ENCODE measurements around the gene SMAD5. TPM values are rescaled to one million over a fixed set of nuclear protein-coding genes. Genes with fewer than 3 reads are reported as not detected.

SMAD5 gene
- total and polyA plus RNA-seq, 2 donors (not counting 1 experiment from before 2014, with no cell fraction given), result 9.4 to 38.6 TPM

GRCh38 chr5:136147632-136148031 lies 15.0 kb downstream of the SMAD5 start:
- H3K79me2 ChIP-seq (ENCODE audit: control insufficient read depth, insufficient read depth, low read length), result peaks cover 41% of the 10 kb centered on the region
- POLR2A ChIA-PET, result no interaction called here
- intact Hi-C loops (cut with micrococcal nuclease), result no loop called here
- no peak for TF ChIP-seq EZH2 (IDR thresholded peaks at IDR 0.05; ENCODE audit: borderline replicate concordance, insufficient read depth, low read depth, low read length, poor library complexity, severe bottlenecking)
- no peak for TF ChIP-seq CTCF (IDR thresholded peaks at IDR 0.05)
- H2AFZ ChIP-seq (ENCODE audit: insufficient read depth, low read depth, low read length, poor library complexity, severe bottlenecking), result no peak overlapping the region
- H3K27me3 ChIP-seq (replicated peaks in 1 of 4; ENCODE audit: control extremely low read depth in 1 of 4, control insufficient read depth in 3 of 4, insufficient read depth in 4 of 4, low read length in 3 of 4), result no peaks in the 10 kb centered on the region
- no peak overlapping the region for H3K4me3 ChIP-seq (ENCODE audit: control extremely low read depth in 1 of 5, extremely low read depth in 1 of 5, insufficient read depth in 1 of 5, low read depth in 2 of 5, low read length in 4 of 5)
- ATAC-seq (ENCODE audit: low read depth) (no peak), DNase-seq (no peak)
- H4K20me1 ChIP-seq (ENCODE audit: control insufficient read depth, insufficient read depth, low read length, poor library complexity, severe bottlenecking), result peaks cover 42% of the 10 kb centered on the region
- H3K36me3 ChIP-seq (replicated peaks in 1 of 2; ENCODE audit: control extremely low read depth in 1 of 2, control insufficient read depth in 1 of 2, extremely low read depth in 1 of 2, insufficient read depth in 2 of 2, low read length in 1 of 2), result peaks cover 0 to 3% of the 10 kb centered on the region in 2 experiments
- no peak overlapping the region for H3K9ac ChIP-seq (ENCODE audit: low read length)
- no peaks in the 10 kb centered on the region for H3K9me3 Mint-ChIP-seq (ENCODE audit: insufficient read depth)
- H3K27ac Mint-ChIP-seq, result no peak overlapping the region
- H3K4me3 Mint-ChIP-seq, result no peak overlapping the region
- CTCF ChIA-PET, result interaction anchor here (1.8 kb wide), 1 partner anchor 15 kb away, joined by 5 read pairs; the partner anchor contains the start of gene SMAD5
- peaks cover 13% of the 10 kb centered on the region for H3K4me1 Mint-ChIP-seq
- no peak overlapping the region for H3K27ac ChIP-seq (ENCODE audit: low read length in 2 of 2)
- H3K4me2 ChIP-seq (replicated peaks; ENCODE audit: low read depth, low read length, poor library complexity, severe bottlenecking), result no peak overlapping the region
- H3K27me3 Mint-ChIP-seq, result no peaks in the 10 kb centered on the region
- no peaks in the 10 kb centered on the region for H3K4me1 ChIP-seq (ENCODE audit: control insufficient read depth in 2 of 2, insufficient read depth in 2 of 2, low read length in 2 of 2)
- no peaks in the 10 kb centered on the region for H3K9me3 ChIP-seq (ENCODE audit: control extremely low read depth in 1 of 3, control insufficient read depth in 2 of 3, insufficient read depth in 1 of 3, low read length in 2 of 3)

GRCh38 chr5:136149891-136150290 lies 17.2 kb downstream of the SMAD5 start:
- Mint-ChIP-seq H3K9me3 (ENCODE audit: insufficient read depth) (no peaks in the 10 kb centered on the region), H3K27ac (no peak overlapping the region), H3K27me3 (no peaks in the 10 kb centered on the region), H3K4me1 (peaks cover 13% of the 10 kb centered on the region), H3K4me3 (no peak overlapping the region)
- Histone ChIP-seq H3K27me3 (replicated peaks in 1 of 4; ENCODE audit: control extremely low read depth in 1 of 4, control insufficient read depth in 3 of 4, insufficient read depth in 4 of 4, low read length in 3 of 4) (no peaks in the 10 kb centered on the region), H3K79me2 (ENCODE audit: control insufficient read depth, insufficient read depth, low read length) (peaks cover 22% of the 10 kb centered on the region), H3K4me2 (replicated peaks; ENCODE audit: low read depth, low read length, poor library complexity, severe bottlenecking) (no peak overlapping the region), H2AFZ (ENCODE audit: insufficient read depth, low read depth, low read length, poor library complexity, severe bottlenecking) (no peak overlapping the region), H3K36me3 (replicated peaks in 1 of 2; ENCODE audit: control extremely low read depth in 1 of 2, control insufficient read depth in 1 of 2, extremely low read depth in 1 of 2, insufficient read depth in 2 of 2, low read length in 1 of 2) (peaks cover 6 to 13% of the 10 kb centered on the region in 2 experiments), H3K27ac (ENCODE audit: low read length in 2 of 2) (no peak overlapping the region), H3K9me3 (ENCODE audit: control extremely low read depth in 1 of 3, control insufficient read depth in 2 of 3, insufficient read depth in 1 of 3, low read length in 2 of 3) (no peaks in the 10 kb centered on the region), H3K4me1 (ENCODE audit: control insufficient read depth in 2 of 2, insufficient read depth in 2 of 2, low read length in 2 of 2) (no peaks in the 10 kb centered on the region), H4K20me1 (ENCODE audit: control insufficient read depth, insufficient read depth, low read length, poor library complexity, severe bottlenecking) (peaks cover 22% of the 10 kb centered on the region), H3K9ac (ENCODE audit: low read length) (no peak overlapping the region), H3K4me3 (ENCODE audit: control extremely low read depth in 1 of 5, extremely low read depth in 1 of 5, insufficient read depth in 1 of 5, low read depth in 2 of 5, low read length in 4 of 5) (no peak overlapping the region)
- no peak for TF ChIP-seq CTCF (IDR thresholded peaks at IDR 0.05)
- no peak for TF ChIP-seq EZH2 (IDR thresholded peaks at IDR 0.05; ENCODE audit: borderline replicate concordance, insufficient read depth, low read depth, low read length, poor library complexity, severe bottlenecking)
- intact Hi-C loops (cut with micrococcal nuclease), result no loop called here
- DNase-seq (no peak), ATAC-seq (ENCODE audit: low read depth) (no peak)
- ChIA-PET CTCF (no interaction called here), POLR2A (no interaction called here)
- WGBS (ENCODE audit: insufficient coverage), result no CpG with 5 or more reads among the region's 1 CpG

All from B cell (primary cell).